HepG2 (cell line): Measurements from ENCODE around the gene SP7. TPM values are rescaled to one million over a fixed set of nuclear protein-coding genes. Genes with fewer than 3 reads are reported as not detected.
A peak's percentile ranks its signal among the peaks of the same experiment; 100 is the strongest.

ENCODE experiments used
- AKNA ChIP-seq: sonication (generic); formaldehyde crosslinking; IDR thresholded peaks from 2 replicates; pipeline ENCODE4 v1.4.0; 2020; ENCODE audit warnings: missing genetic modification reagents, borderline replicate concordance
- CHD2 ChIP-seq: IDR thresholded peaks from 2 replicates; pipeline ENCODE4 v1.6.1; 2011; ENCODE audit warnings: low read depth, low read length, improper control_type of control experiment
- ELF1 ChIP-seq: sonication (generic); formaldehyde crosslinking; IDR thresholded peaks from 2 replicates; pipeline ENCODE4 v1.4.0; 2020; ENCODE audit warnings: missing genetic modification reagents
- ELF3 ChIP-seq: IDR thresholded peaks from 2 replicates; pipeline ENCODE4 v1.6.1; 2016; ENCODE audit warnings: missing genetic modification reagents, missing compliant biosample characterization
- IKZF1 ChIP-seq: fragments of 450-650 bp; IDR thresholded peaks from 2 replicates; pipeline ENCODE4 v1.7.1; 2016
- PBX3 ChIP-seq: sonication (generic); formaldehyde crosslinking; IDR thresholded peaks from 2 replicates; pipeline ENCODE4 v1.8.1; 2023; ENCODE audit warnings: missing genetic modification reagents, inconsistent platforms, borderline replicate concordance
- RCOR2 ChIP-seq: IDR thresholded peaks from 2 replicates; pipeline ENCODE4 v1.6.1; 2016; ENCODE audit warnings: missing biosample characterization, missing genetic modification reagents
- SAP130 ChIP-seq: IDR thresholded peaks from 2 replicates; pipeline ENCODE4 v1.6.1; 2016; ENCODE audit warnings: low read depth
- SKIL ChIP-seq: sonication (generic); formaldehyde crosslinking; IDR thresholded peaks from 2 replicates; pipeline ENCODE4 v1.8.0; 2022; ENCODE audit warnings: missing genetic modification reagents, mild to moderate bottlenecking, moderate library complexity, borderline replicate concordance
- SMARCE1 ChIP-seq: fragments of 450-650 bp; IDR thresholded peaks from 2 replicates; pipeline ENCODE4 v1.6.1; 2017; ENCODE audit warnings: borderline replicate concordance
- SP4 ChIP-seq: sonication (generic); formaldehyde crosslinking; IDR thresholded peaks from 2 replicates; pipeline ENCODE4 v1.8.1; 2023; ENCODE audit warnings: mild to moderate bottlenecking, missing genetic modification reagents
- ZBTB25 ChIP-seq: IDR thresholded peaks from 2 replicates; pipeline ENCODE4 v1.6.1; 2018; ENCODE audit warnings: missing genetic modification reagents
- ZGPAT ChIP-seq: IDR thresholded peaks from 2 replicates; pipeline ENCODE4 v1.6.1; 2016; ENCODE audit warnings: mild to moderate bottlenecking
- ZNF256 ChIP-seq: sonication (generic); formaldehyde crosslinking; conservative IDR thresholded peaks from 2 replicates; pipeline ENCODE4 v1.4.0; 2020; ENCODE audit warnings: missing genetic modification reagents
- ZNF382 ChIP-seq: sonication (generic); formaldehyde crosslinking; IDR thresholded peaks from 2 replicates; pipeline ENCODE4 v1.5.0; 2020; ENCODE audit warnings: missing genetic modification reagents, mild to moderate bottlenecking, borderline replicate concordance
- ZNF607 ChIP-seq: sonication (generic); formaldehyde crosslinking; IDR thresholded peaks from 2 replicates; pipeline ENCODE4 v1.5.1; 2020; ENCODE audit warnings: missing genetic modification reagents, mild to moderate bottlenecking, borderline replicate concordance
- ZNF772 ChIP-seq: sonication (generic); formaldehyde crosslinking; IDR thresholded peaks from 2 replicates; pipeline ENCODE4 v1.5.0; 2020; ENCODE audit warnings: mild to moderate bottlenecking, missing genetic modification reagents
- ZNF83 ChIP-seq: sonication (generic); formaldehyde crosslinking; IDR thresholded peaks from 2 replicates; pipeline ENCODE4 v1.4.0; 2020; ENCODE audit warnings: missing genetic modification reagents, mild to moderate bottlenecking, borderline replicate concordance
- ZNF879 ChIP-seq: sonication (generic); formaldehyde crosslinking; IDR thresholded peaks from 2 replicates; pipeline ENCODE4 v1.8.1; 2023; ENCODE audit warnings: missing genetic modification reagents
- polyA plus RNA-seq, 8 experiments: library from polyadenylated mRNA; depleted of rRNA in 3 of 8; stranded (reverse) in 7 of 8; unstranded in 1 of 8; fragments of >200 nt; fragmentation: Illumina TruSeq in 4 of 8; extraction: Trizol in 4 of 8; gene quantifications; 2 replicates each; pipeline versions ENCODE4 v1.2.1 to v1.2.3, GENCODE V29; 2011 to 2016; ENCODE audit warnings: low read depth in 4 of 8, missing spikeins in 1 of 8, mixed read lengths in 1 of 8; ENCODE audit not compliant: insufficient read depth in 1 of 8
- total RNA-seq, 5 experiments: library from RNA; depleted of rRNA; stranded (reverse); fragments of >200 nt; fragmentation: Illumina TruSeq; extraction: Trizol; gene quantifications; 2 replicates each; pipeline ENCODE4 v1.2.3, GENCODE V29; 2016; ENCODE audit warnings: low read depth in 1 of 5

SP7 gene
- total and polyA plus RNA-seq, 2 of the 13 experiments (the other 11 are each of a cell fraction or from before 2014, with no cell fraction given), result not detected

- TF ChIP-seq ZNF607 (no peak), SAP130 (CRISPR knock-in tag) (peak; percentile 35; the same call in 1 of the 2 replicates), ZNF256 (CRISPR knock-in tag) (no peak), ZNF382 (CRISPR knock-in tag) (no peak), ZNF879 (no peak), SMARCE1 (no peak), ELF1 (no peak), PBX3 (CRISPR knock-in tag) (no peak), SP4 (no peak), ZNF772 (CRISPR knock-in tag) (no peak), ZGPAT (CRISPR knock-in tag) (no peak), ZNF83 (CRISPR knock-in tag) (no peak), ZBTB25 (no peak), AKNA (CRISPR knock-in tag) (no peak), SKIL (no peak), ELF3 (CRISPR knock-in tag) (0 out of 2 replicates have a peak, but pooled peaks have one; percentile 28), CHD2 (no peak), IKZF1 (no peak), RCOR2 (peak; percentile 46; the same call in 1 of the 2 replicates)
These were observed 16.4 kb upstream of the SP7 start (continued) for GRCh38 chr12:53352331-53353256.
